NCI-H446 treated with DMSO at 0.1 percent for 48 hours (cell line): ENCODE data around the gene UBALD1.
"Not testable (repeated sequence)": the region's sequence is repeated elsewhere in the genome, so short reads cannot be mapped to it uniquely, and the experiment has no call there.

ENCODE experiments used
- DNase-seq: peaks from one replicate; lab custom pipeline; 2025; lab: John Stamatoyannopoulos, UW

Gene UBALD1

DNA sequence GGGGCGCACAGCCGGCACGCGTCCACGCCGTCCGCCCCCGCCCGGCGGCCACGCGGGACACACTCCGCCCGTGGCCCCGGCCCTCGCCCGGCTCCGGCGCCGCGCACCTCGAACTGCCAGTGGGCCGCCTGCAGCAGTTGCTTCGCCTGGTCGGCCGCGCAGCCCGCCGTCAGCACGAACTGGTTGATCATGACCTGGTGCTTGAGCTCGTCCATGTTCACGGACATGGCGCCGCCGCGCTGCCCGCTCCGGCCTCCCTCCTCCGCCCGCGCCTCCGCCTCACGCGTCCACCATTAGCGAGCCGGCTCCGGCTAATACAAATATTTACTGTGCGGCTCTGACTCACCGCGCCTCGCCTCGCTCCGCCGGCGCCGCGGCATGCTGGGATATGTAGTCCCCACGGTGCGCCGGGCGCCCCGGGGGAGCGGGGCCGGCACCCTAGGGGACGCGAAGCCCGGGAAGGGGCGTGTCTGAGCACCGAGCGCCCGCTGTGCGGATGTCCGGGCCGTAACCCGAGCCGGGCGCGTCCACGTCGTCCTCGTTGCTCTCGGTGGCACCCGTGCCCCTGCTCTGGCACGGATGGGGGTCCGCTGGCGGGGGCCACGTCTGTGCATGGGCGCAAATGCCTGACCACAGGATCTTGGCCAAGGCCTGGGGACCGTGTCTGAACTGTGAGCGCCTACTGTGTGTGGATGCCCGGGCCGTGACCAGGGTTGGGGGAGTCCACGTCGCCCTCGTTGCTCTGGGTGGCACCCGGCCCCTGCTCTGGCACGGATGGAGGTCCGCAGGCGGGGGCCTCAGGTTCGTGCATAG lies at the start of gene UBALD1:
Gene UBALD1, minus strand, starts transcription at position 318 of the 813 bp plus-strand sequence. Its CDS starts 91 bp downstream, at position 227.
- DNase-seq = peak; percentile 66

DNA sequence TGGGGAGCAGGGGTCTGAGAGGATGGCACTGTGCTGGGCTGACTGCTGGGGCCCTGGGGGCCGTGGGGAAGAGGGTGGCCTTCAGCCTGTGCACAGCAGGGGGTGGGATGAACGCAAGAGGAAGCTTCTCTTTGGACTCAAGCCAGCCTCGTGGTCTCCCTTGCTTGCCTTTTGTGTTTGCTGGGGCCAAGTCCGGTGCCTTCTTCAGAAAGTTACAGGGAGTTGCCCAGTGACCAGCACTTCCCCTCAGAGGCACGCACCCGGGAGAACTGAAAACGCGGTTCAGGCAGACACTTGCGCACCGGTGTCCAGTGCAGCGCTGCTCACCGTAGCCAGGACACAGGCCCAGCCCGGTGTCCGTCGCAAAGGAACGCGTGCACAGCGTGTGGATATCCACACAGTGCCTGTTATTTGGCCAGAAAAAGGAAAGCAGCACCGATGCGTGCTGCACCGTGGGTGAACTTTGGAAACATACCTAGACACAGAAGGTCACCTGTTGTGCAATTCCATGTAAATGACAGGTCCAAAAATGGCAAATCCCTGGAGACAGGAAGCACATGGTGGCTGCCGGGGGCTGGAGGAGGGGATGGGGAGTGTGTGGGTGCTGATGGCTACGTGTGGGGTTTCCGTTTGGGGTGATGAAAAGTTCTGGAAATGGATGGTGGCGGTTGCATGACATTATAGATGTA lies 49.2 kb upstream of the UBALD1 start:
- no peak for DNase-seq

DNA sequence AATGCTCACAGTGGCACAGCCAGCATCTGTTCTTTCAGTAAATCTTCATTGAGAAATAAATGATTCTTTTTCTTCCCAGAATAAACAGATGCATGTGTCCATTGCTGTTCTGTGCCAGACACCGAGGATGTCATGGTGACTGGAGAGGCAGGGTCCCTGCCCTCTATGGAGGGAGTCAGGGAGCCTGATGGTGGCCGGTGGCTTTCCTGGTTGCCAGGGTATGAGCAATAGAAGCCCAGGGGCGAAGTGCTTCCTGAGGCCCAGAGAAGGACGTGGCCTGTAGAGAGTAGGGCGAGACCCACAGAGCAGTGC lies 48.7 kb upstream of the UBALD1 start:
- DNase-seq = no peak

DNA sequence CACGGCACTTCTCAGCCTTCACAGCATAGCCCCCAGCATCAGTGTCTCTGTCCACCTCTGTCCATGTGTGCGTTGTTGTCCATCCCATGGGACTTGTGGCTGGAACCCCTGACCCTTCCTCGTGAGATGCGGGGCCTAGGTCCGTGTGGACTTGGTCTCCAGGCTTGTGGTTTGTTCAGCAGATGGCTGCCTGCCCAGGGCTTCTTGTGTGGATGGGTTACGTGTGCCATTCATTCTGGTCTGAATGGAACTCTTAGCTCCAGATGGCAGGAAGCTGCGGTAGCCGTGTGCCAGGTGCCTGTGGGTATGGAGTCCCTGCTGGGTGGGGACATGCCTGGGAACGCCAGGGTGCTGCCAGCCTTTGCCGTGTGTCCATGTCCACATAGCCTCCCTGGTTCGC lies 47.0 kb upstream of the UBALD1 start:
- DNase-seq = no peak

- no peak for DNase-seq
Measured at GRCh38 chr16:4660454-4661007, 45.8 kb upstream of the UBALD1 start.

DNA sequence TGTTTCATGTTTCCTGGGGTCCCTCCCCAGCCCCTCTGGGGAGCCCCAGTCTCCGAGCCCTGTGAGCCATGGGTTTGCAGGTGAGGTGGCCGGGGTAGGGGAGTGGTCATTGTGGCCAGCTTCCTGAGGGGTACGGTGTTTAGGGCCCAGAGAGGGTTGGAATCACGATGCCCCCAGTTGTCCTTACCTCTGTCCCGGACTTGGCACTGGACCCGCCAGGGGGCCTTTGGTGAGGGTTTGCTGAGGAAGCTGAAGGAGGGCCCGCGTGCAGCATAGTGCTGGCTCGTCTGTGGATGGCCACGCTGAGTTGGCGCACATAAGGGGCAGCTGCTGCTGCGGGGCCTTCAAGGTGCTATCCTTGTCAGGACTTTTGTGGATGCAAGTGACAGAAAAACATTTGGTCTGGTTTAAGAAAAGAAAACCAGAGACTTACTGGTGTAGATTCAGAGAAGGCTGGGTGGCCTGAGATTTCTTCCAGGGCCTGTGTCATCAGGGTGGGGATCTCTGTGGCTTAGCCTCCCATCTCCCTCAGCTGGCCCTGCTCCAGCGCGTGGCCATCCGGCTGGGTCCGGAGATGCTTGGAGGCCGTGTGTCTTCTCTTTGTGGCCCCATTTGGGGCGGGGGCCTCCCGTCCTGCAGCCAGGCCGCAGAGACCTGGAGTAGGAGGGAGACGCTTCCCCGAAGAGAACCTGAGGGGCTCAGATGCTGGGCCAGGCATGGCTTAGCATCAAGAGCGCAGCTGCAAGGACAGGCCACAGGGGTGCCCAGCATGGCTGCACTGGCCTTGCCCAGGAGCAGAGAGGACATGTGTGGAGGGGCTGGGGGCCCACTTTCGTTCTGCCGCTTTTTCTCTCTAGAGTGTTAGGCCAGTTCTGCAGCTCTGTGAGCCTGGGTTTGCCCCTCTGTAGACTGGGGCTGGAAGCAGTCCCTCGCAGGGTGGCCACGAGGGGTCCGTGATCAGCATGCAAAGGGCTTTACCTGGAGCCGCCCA lies 45.0 kb upstream of the UBALD1 start:
- no peak for DNase-seq

- no peak for DNase-seq
Measured at GRCh38 chr16:4656695-4657686, 42.3 kb upstream of the UBALD1 start.

- DNase-seq = no peak
Measured at GRCh38 chr16:4656221-4656620, 41.5 kb upstream of the UBALD1 start.

DNA sequence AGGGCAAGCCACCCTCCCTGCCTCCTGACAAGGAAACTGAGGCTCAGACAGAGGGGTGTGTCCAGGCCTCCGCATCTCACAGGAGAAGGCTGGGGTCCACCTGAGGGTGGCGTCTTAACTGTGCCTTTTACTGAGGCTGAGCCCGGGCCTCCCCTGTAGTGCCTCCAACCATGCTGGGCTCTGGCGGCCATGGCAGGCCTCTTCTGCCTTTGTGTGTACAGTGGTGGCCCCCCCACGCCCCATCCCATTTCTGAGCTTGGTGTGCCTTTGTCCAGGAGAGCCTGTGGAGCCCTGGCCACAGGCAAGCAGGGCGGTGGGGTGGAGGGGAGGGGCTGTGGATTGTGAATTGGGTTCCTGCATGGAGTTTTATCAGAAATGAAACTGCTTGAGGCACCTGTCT lies 41.1 kb upstream of the UBALD1 start:
- no peak for DNase-seq

GRCh38 chr16:4654964-4655590 lies 40.4 kb upstream of the UBALD1 start:
- no peak for DNase-seq

GRCh38 chr16:4654011-4654963 lies 39.6 kb upstream of the UBALD1 start:
- no peak for DNase-seq

- no peak for DNase-seq
Measured at GRCh38 chr16:4652561-4652960, 37.9 kb upstream of the UBALD1 start.

- no peak for DNase-seq
Measured at GRCh38 chr16:4651827-4652226, 37.1 kb upstream of the UBALD1 start.

DNA sequence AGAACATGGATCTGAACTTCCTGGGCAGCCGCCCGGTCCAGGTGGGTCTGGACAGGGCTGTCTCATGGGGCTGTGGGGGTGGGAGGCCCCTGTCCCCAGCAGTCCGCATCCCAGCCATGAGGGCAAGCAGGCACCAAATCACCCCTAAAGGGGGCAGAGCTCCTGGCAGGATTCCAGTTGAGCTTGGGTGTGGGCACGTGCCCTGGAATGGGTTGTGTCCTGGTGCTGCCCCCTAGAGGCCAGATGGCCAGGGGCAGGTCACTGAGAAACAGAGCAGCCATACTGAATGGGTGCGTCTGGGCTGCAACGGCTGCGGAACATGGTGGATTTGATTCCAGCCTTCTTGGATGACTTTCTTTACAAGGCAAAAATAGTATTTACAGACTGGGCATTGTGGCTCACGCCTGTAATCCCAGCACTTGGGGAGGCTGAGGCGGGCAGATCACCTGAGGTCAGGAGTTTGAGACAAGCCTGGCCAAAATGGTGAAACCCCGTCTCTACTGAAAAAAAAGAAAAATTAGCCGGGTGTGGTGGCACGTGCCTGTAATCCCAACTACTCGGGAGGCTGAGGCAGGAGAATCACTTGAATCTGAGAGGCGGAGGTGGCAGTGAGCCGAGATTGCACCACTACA lies 35.9 kb upstream of the UBALD1 start:
- not testable (repeated sequence) for DNase-seq

DNA sequence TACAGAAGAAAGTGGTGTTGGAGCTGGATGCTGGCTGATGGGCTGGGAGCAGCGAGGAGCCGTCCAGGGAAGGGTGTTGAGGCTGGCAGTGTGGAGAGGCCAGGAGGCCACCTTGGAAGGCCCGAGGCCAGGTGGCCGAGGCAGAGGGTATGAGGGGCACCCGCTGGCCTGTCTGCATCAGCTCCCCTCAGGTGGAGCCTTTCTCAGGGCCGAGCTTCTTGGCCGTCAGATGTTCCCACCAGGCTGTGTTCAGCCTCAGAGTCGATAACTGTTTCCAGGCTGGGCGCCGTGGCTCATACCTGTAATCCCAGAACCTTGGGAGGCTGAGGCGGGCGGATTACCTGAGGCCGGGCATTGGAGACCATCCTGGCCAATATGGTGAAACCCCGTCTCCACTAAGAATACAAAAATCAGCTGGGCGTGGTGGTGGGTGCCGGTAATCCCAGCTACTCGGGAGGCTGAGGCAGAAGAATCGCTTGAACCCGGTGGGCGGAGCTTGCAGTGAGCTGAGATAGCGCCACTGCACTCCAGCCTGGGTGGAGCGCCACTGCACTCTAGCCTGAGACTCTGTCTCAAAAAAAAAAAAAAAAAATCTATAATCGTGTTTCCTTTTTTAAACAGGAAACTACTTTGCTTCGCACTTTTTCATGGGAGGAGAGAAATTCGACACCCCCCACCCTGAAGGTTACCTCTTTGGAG lies 35.2 kb upstream of the UBALD1 start:
- no peak for DNase-seq

DNA sequence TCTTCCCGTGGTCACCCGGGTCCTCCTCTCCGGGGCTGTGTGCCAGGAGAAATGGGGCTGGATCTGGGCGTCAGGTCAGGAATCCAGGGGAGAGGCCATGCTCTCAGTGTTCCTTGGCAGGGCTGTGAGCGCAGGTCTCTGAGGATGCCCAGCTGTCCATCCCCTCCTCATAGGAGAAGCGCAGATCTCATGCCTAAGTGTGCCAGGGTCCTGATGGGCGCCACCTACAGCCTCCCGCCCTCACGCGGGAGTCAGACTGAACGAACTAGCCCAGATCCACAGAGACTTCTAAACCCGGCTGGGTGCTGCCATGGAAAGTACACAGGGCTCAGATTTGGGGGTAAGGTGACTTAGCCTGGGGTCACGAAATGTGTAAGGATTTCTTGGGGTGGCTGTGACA lies 34.2 kb upstream of the UBALD1 start:
- no peak for DNase-seq

DNA sequence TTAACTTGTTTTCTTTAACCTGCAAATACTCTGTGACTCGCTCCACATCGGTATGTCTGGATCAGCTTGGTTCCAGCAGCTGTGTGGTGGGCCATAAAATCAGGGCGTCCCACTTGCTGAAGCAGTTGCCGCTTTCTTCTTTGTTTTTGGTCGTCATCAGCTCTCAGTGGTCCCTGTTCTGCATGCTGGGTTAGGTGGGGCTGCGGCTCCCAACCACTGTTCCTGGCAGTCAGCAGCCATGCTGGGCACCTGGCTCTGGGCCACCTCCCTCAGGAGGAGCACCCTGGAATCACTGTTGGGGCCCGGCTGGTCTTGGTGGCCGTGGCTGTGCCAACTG lies 32.9 kb upstream of the UBALD1 start:
- no peak for DNase-seq
